Measurements from ENCODE around the gene PER1. TPM values are rescaled to one million over a fixed set of nuclear protein-coding genes. Genes with fewer than 3 reads are reported as not detected.

The PER1 gene
- total RNA-seq, 1 experiment from 2014 or later: 87.6 TPM

DNA sequence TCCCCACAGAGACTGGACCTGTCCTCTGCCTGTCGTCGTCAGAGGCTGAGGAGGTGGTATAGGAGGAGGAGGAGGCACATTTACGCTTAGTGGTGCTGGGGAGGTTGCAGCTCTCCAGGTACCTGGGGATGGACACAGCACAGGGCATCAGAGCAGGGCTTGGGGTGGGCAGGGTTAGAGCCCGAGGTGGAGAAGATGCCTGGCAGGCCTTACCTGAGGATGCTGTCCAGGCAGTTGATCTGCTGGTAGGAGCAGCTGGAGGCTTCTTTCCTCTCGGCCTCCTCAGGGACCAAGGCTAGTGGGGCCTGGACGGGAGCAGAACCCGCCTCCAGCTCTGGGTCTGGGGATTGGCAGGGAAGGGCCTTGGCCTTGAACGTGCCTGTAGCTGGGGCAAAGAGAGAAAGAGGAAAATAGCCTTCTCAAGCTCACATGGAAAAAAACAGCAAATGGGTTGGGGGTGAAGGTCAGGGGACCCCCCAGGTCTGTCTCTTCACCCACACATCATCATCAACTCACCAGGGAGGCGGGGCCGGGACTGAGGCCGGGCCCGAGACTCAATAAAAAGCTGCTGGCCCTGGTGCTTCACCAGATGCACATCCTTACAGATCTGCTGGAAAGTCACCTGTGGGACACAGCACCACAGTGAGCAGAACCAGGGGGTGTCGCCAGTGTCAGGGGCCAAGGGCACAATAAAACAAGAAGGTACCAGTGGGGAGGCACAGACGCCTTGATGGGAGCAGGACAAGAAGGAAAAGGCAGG is 5.6 kb downstream of the PER1 start:
- peaks cover 46 to 71% of the 10 kb centered on the region in 2 experiments for H3K36me3 ChIP-seq (ENCODE audit: control insufficient read depth in 1 of 2, insufficient read depth in 2 of 2, low read length in 2 of 2)
- no peaks in the 10 kb centered on the region for H3K9me2 ChIP-seq (ENCODE audit: insufficient read depth)
- ChIA-PET RAD21 (ENCODE audit: low non-redundant PET in 1 of 2, low total read pairs in 2 of 2, uncharacterized antibody in 2 of 2, unreplicated experiment in 2 of 2) (no interaction called here), POLR2A (interaction anchor here (1.0 kb wide), 1 partner anchor 7 kb away, joined by 3 read pairs; no protein-coding TSS in a partner anchor), CTCF (no interaction called here)
- H3K79me2 ChIP-seq (ENCODE audit: insufficient read depth, low read length): peaks cover 19% of the 10 kb centered on the region
- H3K9me3 ChIP-seq (ENCODE audit: control insufficient read depth in 1 of 2, insufficient read depth in 1 of 2, low read depth in 1 of 2, low read length in 2 of 2): no peaks in the 10 kb centered on the region
- H3K27ac ChIP-seq (ENCODE audit: low read depth, low read length): no peak overlapping the region
- H4K20me1 ChIP-seq (ENCODE audit: insufficient read depth): no peaks in the 10 kb centered on the region
- no peaks in the 10 kb centered on the region for H3K27me3 ChIP-seq (ENCODE audit: insufficient read depth, low read length)
- H3K9ac ChIP-seq (ENCODE audit: low read length): no peak overlapping the region
- DNase-seq (ENCODE audit: low read depth, low spot score) (no peak), ATAC-seq (no peak)
- intact Hi-C loops (cut with micrococcal nuclease): no loop called here
- TF ChIP-seq EZH2phosphoT487 (IDR thresholded peaks at IDR 0.05; ENCODE audit: borderline replicate concordance) (no peak), CEBPB (IDR thresholded peaks at IDR 0.05; ENCODE audit: low read depth) (no peak), FOSL1 (IDR thresholded peaks at IDR 0.05; ENCODE audit: low read depth) (no peak), RAD21 (IDR thresholded peaks at IDR 0.05; ENCODE audit: low read depth) (no peak), YY1 (IDR thresholded peaks at IDR 0.05; ENCODE audit: extremely low read depth, insufficient replicate concordance, low read depth, low read length) (no peak), POLR2A (IDR thresholded peaks at IDR 0.05; ENCODE audit: borderline replicate concordance, extremely low read depth, insufficient read depth, insufficient read length) (no peak), JUND (IDR thresholded peaks at IDR 0.05) (no peak), EZH2 (IDR thresholded peaks at IDR 0.05) (no peak), SP1 (IDR thresholded peaks at IDR 0.05; ENCODE audit: low read depth) (no peak), ZFX (IDR thresholded peaks at IDR 0.05) (no peak), ELF1 (IDR thresholded peaks at IDR 0.05; ENCODE audit: borderline replicate concordance, low read depth) (no peak), EGR1 (IDR thresholded peaks at IDR 0.05; ENCODE audit: low read depth) (no peak), SIN3A (IDR thresholded peaks at IDR 0.05; ENCODE audit: low read depth) (no peak), CBX3 (IDR thresholded peaks at IDR 0.05; ENCODE audit: low read depth) (no peak)
- TF ChIP-seq, protein P1, sequence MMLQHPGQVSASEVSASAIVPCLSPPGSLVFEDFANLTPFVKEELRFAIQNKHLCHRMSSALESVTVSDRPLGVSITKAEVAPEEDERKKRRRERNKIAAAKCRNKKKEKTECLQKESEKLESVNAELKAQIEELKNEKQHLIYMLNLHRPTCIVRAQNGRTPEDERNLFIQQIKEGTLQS (IDR thresholded peaks at IDR 0.05): no peak
- TF ChIP-seq, protein P2, sequence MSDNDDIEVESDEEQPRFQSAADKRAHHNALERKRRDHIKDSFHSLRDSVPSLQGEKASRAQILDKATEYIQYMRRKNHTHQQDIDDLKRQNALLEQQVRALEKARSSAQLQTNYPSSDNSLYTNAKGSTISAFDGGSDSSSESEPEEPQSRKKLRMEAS (IDR thresholded peaks at IDR 0.05): no peak
- TF ChIP-seq, protein P3, sequence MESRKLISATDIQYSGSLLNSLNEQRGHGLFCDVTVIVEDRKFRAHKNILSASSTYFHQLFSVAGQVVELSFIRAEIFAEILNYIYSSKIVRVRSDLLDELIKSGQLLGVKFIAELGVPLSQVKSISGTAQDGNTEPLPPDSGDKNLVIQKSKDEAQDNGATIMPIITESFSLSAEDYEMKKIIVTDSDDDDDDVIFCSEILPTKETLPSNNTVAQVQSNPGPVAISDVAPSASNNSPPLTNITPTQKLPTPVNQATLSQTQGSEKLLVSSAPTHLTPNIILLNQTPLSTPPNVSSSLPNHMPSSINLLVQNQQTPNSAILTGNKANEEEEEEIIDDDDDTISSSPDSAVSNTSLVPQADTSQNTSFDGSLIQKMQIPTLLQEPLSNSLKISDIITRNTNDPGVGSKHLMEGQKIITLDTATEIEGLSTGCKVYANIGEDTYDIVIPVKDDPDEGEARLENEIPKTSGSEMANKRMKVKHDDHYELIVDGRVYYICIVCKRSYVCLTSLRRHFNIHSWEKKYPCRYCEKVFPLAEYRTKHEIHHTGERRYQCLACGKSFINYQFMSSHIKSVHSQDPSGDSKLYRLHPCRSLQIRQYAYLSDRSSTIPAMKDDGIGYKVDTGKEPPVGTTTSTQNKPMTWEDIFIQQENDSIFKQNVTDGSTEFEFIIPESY (IDR thresholded peaks at IDR 0.05; ENCODE audit: extremely low read depth, insufficient replicate concordance, low read length): no peak
- TF ChIP-seq, protein P4, sequence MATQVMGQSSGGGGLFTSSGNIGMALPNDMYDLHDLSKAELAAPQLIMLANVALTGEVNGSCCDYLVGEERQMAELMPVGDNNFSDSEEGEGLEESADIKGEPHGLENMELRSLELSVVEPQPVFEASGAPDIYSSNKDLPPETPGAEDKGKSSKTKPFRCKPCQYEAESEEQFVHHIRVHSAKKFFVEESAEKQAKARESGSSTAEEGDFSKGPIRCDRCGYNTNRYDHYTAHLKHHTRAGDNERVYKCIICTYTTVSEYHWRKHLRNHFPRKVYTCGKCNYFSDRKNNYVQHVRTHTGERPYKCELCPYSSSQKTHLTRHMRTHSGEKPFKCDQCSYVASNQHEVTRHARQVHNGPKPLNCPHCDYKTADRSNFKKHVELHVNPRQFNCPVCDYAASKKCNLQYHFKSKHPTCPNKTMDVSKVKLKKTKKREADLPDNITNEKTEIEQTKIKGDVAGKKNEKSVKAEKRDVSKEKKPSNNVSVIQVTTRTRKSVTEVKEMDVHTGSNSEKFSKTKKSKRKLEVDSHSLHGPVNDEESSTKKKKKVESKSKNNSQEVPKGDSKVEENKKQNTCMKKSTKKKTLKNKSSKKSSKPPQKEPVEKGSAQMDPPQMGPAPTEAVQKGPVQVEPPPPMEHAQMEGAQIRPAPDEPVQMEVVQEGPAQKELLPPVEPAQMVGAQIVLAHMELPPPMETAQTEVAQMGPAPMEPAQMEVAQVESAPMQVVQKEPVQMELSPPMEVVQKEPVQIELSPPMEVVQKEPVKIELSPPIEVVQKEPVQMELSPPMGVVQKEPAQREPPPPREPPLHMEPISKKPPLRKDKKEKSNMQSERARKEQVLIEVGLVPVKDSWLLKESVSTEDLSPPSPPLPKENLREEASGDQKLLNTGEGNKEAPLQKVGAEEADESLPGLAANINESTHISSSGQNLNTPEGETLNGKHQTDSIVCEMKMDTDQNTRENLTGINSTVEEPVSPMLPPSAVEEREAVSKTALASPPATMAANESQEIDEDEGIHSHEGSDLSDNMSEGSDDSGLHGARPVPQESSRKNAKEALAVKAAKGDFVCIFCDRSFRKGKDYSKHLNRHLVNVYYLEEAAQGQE (IDR thresholded peaks at IDR 0.05; ENCODE audit: low read depth): no peak
- TF ChIP-seq, protein P5, sequence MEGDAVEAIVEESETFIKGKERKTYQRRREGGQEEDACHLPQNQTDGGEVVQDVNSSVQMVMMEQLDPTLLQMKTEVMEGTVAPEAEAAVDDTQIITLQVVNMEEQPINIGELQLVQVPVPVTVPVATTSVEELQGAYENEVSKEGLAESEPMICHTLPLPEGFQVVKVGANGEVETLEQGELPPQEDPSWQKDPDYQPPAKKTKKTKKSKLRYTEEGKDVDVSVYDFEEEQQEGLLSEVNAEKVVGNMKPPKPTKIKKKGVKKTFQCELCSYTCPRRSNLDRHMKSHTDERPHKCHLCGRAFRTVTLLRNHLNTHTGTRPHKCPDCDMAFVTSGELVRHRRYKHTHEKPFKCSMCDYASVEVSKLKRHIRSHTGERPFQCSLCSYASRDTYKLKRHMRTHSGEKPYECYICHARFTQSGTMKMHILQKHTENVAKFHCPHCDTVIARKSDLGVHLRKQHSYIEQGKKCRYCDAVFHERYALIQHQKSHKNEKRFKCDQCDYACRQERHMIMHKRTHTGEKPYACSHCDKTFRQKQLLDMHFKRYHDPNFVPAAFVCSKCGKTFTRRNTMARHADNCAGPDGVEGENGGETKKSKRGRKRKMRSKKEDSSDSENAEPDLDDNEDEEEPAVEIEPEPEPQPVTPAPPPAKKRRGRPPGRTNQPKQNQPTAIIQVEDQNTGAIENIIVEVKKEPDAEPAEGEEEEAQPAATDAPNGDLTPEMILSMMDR (IDR thresholded peaks at IDR 0.05 in 2 of 3, conservative IDR thresholded peaks at IDR 0.05 in 1 of 3; ENCODE audit: borderline replicate concordance in 1 of 3, insufficient read depth in 1 of 3, low read depth in 2 of 3, low read length in 2 of 3): no peak
- BruUV-seq (replicated peaks): no TSS peak
- H3K4me3 ChIP-seq (replicated peaks in 1 of 2; ENCODE audit: low read depth in 1 of 2, low read length in 2 of 2): no peak overlapping the region
- no peak overlapping the region for H3K4me2 ChIP-seq (ENCODE audit: low read length)
- peaks cover 6 to 12% of the 10 kb centered on the region in 2 experiments for H3K4me1 ChIP-seq (ENCODE audit: control insufficient read depth in 1 of 2, insufficient read depth in 2 of 2, low read length in 2 of 2)
- H2AFZ ChIP-seq (ENCODE audit: low read depth, low read length, poor library complexity, severe bottlenecking): no peak overlapping the region
